Measurements from ENCODE around the gene FANCE. TPM values are rescaled to one million over a fixed set of nuclear protein-coding genes. Genes with fewer than 3 reads are reported as not detected.

The FANCE gene
- polyA plus RNA-seq, 1 experiment, result 7.0 TPM

DNA sequence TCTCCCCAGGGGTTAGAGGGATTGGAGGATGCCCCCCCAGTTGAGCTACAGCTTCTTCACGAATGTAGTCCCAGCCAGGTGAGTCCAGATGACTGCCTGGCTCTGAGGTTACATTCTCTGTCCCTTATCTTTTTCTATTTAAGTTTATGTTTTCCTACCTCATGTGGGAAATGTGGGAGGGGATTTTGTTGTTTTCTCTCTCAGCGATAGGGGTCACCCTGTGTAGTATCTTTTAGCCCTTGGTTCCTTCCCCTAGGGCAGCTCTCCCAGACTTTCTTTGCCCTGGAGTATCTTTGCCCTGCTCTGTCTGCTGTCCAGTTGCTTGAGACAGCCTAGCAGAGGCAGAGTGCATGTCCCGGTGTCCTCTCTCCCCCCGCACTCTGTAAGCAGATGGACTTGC lies 5.8 kb downstream of the FANCE start:
- ChIA-PET CTCF (interaction anchor here (1.1 to 1.4 kb wide), 2 partner anchors 10 to 116 kb away, joined by 4 to 7 read pairs; partner anchors contain the start of gene PPARD), POLR2A (no interaction called here)
- no peak overlapping the region for H3K27ac ChIP-seq (ENCODE audit: low read depth, low read length)
- H3K9me3 ChIP-seq (ENCODE audit: control insufficient read depth, insufficient read depth, low read length), result no peaks in the 10 kb centered on the region
- DNase-seq (ENCODE audit: low read depth, low spot score), result no peak
- H3K4me3 ChIP-seq (ENCODE audit: low read depth, low read length), result no peak overlapping the region
- H3K27me3 ChIP-seq (ENCODE audit: control insufficient read depth, insufficient read depth, low read length), result no peaks in the 10 kb centered on the region
- TF ChIP-seq, protein P1, sequence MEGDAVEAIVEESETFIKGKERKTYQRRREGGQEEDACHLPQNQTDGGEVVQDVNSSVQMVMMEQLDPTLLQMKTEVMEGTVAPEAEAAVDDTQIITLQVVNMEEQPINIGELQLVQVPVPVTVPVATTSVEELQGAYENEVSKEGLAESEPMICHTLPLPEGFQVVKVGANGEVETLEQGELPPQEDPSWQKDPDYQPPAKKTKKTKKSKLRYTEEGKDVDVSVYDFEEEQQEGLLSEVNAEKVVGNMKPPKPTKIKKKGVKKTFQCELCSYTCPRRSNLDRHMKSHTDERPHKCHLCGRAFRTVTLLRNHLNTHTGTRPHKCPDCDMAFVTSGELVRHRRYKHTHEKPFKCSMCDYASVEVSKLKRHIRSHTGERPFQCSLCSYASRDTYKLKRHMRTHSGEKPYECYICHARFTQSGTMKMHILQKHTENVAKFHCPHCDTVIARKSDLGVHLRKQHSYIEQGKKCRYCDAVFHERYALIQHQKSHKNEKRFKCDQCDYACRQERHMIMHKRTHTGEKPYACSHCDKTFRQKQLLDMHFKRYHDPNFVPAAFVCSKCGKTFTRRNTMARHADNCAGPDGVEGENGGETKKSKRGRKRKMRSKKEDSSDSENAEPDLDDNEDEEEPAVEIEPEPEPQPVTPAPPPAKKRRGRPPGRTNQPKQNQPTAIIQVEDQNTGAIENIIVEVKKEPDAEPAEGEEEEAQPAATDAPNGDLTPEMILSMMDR (IDR thresholded peaks at IDR 0.05; ENCODE audit: low read depth, low read length), result no peak

DNA sequence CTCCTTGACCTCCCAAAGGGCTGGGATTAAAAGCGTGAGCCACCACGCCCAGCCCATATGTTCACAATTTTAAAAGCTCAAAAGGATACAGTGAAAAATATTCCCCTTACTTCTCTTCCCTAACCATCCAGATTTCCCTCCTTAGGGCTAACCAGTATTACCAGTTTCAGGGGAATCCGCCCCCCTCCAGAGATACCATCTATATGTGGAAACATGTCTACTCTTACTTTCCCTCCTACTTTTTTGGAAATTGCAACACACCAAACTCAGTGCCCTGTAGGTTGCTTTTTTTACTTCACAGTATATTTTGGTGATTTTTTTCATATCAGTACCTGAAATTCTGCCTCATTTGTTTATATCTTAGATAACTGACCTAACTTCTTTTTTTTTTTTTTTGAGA lies 9.1 kb downstream of the FANCE start:
- CTCF ChIA-PET, result no interaction called here
- no peak overlapping the region for H3K27ac ChIP-seq (ENCODE audit: low read depth, low read length)
- H3K4me3 ChIP-seq (ENCODE audit: low read depth, low read length), result no peak overlapping the region
- DNase-seq (ENCODE audit: low read depth, low spot score), result no peak
- TF ChIP-seq, protein P1 (IDR thresholded peaks at IDR 0.05; ENCODE audit: low read depth, low read length), result no peak
- no peaks in the 10 kb centered on the region for H3K9me3 ChIP-seq (ENCODE audit: control insufficient read depth, insufficient read depth, low read length)
- H3K27me3 ChIP-seq (ENCODE audit: control insufficient read depth, insufficient read depth, low read length), result no peaks in the 10 kb centered on the region
- POLR2A ChIA-PET, result no interaction called here

DNA sequence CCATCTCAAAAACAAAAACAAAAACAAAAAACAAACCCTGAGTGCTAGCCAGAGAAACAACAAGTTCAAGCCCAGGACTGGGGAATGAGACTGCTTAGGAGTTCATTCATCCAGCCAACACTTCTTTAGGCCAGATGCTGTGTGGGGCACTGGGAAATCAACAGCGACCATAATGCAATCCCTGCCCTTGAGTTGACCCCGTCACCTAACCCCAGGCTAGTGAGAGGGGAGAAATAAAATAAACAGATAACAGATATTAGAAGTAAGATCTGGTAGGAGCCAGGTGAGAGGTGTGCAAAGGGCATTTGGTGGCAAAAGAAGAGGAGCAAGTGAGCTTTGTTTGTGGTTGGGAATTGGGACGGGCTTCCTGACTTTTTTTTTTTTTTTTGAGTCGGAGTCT lies 11.2 kb downstream of the FANCE start:
- Histone ChIP-seq H3K4me3 (ENCODE audit: low read depth, low read length) (no peak overlapping the region), H3K27ac (ENCODE audit: low read depth, low read length) (no peak overlapping the region), H3K27me3 (ENCODE audit: control insufficient read depth, insufficient read depth, low read length) (no peaks in the 10 kb centered on the region), H3K9me3 (ENCODE audit: control insufficient read depth, insufficient read depth, low read length) (no peaks in the 10 kb centered on the region; the same call in 1 of the 2 replicates)
- no peak for DNase-seq (ENCODE audit: low read depth, low spot score)
- CTCF ChIA-PET, result no interaction called here
- TF ChIP-seq, protein P1 (IDR thresholded peaks at IDR 0.05; ENCODE audit: low read depth, low read length), result no peak
- POLR2A ChIA-PET, result interaction anchor here (0.6 to 0.7 kb wide), 2 partner anchors 37 to 52 kb away, joined by 3 to 5 read pairs; no protein-coding TSS in a partner anchor

DNA sequence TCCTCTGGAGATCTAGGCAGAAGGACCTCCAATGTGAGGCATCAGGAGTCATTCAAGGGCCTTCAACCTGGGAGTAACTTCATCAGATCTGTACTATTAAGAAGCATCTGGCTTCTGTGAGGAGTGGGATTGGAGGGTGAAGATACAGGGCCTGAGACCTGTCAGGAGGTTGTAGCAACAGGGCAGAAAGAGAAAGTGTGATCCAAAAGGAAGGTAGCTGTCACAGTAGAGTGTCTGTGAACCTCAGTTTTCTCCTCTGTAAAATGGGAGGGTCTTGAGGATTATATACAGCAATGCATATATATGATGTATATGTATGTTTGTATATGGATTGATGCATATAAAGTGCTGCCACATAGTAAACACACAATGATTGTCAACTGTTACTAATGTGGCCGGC lies 13.5 kb downstream of the FANCE start:
- Histone ChIP-seq H3K27me3 (ENCODE audit: control insufficient read depth, insufficient read depth, low read length) (no peaks in the 10 kb centered on the region), H3K9me3 (ENCODE audit: control insufficient read depth, insufficient read depth, low read length) (no peaks in the 10 kb centered on the region; the same call in 1 of the 2 replicates), H3K4me3 (ENCODE audit: low read depth, low read length) (no peak overlapping the region), H3K27ac (ENCODE audit: low read depth, low read length) (no peak overlapping the region)
- no peak for DNase-seq (ENCODE audit: low read depth, low spot score)
- POLR2A ChIA-PET, result no interaction called here
- CTCF ChIA-PET, result interaction anchor here (1.1 to 4.2 kb wide), 3 partner anchors 122 to 225 kb away, joined by 3 to 43 read pairs (median 4); partner anchors contain the start of gene PPARD
- TF ChIP-seq, protein P1 (IDR thresholded peaks at IDR 0.05; ENCODE audit: low read depth, low read length), result no peak

DNA sequence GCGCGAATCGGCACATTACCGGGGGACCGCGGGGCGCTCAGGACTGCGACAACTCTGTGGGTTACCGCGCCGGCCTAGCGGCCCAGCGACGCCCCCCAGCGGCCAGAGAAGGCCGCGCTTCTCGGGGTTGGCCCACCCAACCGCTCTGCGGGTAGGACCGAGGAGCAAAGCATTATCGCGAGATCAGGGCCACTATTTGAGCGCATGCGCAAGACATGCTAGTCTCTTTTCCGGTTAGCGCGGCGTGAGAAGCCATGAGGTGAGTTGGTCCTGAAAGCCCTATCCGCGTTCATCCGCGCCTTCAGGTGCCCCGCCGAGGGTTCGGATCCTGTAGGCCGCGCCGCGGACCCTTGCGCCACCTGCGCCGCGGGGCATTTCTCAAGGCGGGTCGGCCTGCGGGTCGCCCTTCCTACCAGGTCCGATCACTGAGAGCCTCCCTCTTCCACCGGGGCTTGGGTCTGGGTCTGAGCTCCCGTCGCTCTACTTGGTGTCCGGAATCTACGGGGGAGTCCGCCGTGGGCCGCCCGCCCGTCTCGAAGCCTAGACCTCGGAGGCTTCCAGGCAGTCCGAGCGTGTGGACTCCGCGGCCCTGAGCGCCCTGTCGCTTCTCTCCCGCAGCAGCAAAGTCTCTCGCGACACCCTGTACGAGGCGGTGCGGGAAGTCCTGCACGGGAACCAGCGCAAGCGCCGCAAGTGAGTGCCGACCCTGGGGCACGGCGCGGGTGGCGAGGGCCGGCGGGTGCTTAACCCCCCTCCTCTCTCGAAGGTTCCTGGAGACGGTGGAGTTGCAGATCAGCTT lies 16.2 kb downstream of the FANCE start, which contains the start of gene RPL10A:
RPL10A (plus strand) TSS at position 221 of the 799 bp plus-strand sequence; CDS start at position 255, 34 bp downstream.
- H3K27ac ChIP-seq (ENCODE audit: low read depth, low read length), result peak within 1 kb of the TSS; percentile 86
- TF ChIP-seq, protein P1 (IDR thresholded peaks at IDR 0.05; ENCODE audit: low read depth, low read length), result peak; percentile 94
- no peaks in the 10 kb centered on the region for H3K27me3 ChIP-seq (ENCODE audit: control insufficient read depth, insufficient read depth, low read length)
- H3K9me3 ChIP-seq (ENCODE audit: control insufficient read depth, insufficient read depth, low read length), result no peaks in the 10 kb centered on the region; the same call in 1 of the 2 replicates
- ChIA-PET CTCF (interaction anchor here (0.7 to 4.2 kb wide), 23 partner anchors 8 to 648 kb away, joined by 3 to 43 read pairs (median 4); partner anchors contain the start of genes DEF6, PPARD and ZNF76), POLR2A (interaction anchor here (0.5 to 2.7 kb wide), 9 partner anchors 11 to 213 kb away, joined by 3 to 7 read pairs (median 4); partner anchors contain the start of genes TEAD3 and ZNF76)
- DNase-seq (ENCODE audit: low read depth, low spot score), result peak; percentile 92
- H3K4me3 ChIP-seq (ENCODE audit: low read depth, low read length), result peak within 1 kb of the TSS; percentile 93
